GM23338 (cell line): Measurements from ENCODE around the gene SCUBE2. TPM values are rescaled to one million over a fixed set of nuclear protein-coding genes. Genes with fewer than 3 reads are reported as not detected.

Experiments
- ATAC-seq: fragments of 200-7000 bp; cut with Tn5 transposase; 3 replicates; pipeline ENCODE4 v1.9.1; 2020
- DNase-seq: peaks from one replicate; pipeline ENCODE4 v3.0.0-alpha.2; 2015; ENCODE audit warnings: low spot score
- H2AFZ ChIP-seq: fragments of 200-600 bp; sonication (generic); 2 replicates; pipeline ENCODE4 v1.8.0; 2016; ENCODE audit warnings: antibody characterized with exemption, mild to moderate bottlenecking, moderate library complexity
- H3F3A ChIP-seq: fragments of 200-600 bp; sonication (generic); replicated peaks from 2 replicates; pipeline ENCODE4 v1.8.0; 2017; ENCODE audit warnings: antibody characterized with exemption, mixed run types, low read depth
- H3K27ac ChIP-seq: fragments of 200-600 bp; sonication (generic); 2 replicates; pipeline ENCODE4 v1.6.1; 2016; ENCODE audit warnings: low read depth
- H3K27me3 ChIP-seq: fragments of 200-600 bp; sonication (generic); 2 replicates; pipeline ENCODE4 v1.8.0; 2016; ENCODE audit warnings: mild to moderate bottlenecking, mixed run types, moderate library complexity; ENCODE audit not compliant: insufficient read depth
- H3K36me3 ChIP-seq: fragments of 200-600 bp; sonication (generic); 2 replicates; pipeline ENCODE4 v1.8.0; 2016; ENCODE audit warnings: mild to moderate bottlenecking; ENCODE audit not compliant: insufficient read depth
- H3K4me1 ChIP-seq: fragments of 200-600 bp; sonication (generic); 2 replicates; pipeline ENCODE4 v1.8.0; 2016; ENCODE audit warnings: mild to moderate bottlenecking, moderate library complexity; ENCODE audit not compliant: insufficient read depth
- H3K4me2 ChIP-seq: fragments of 200-600 bp; sonication (generic); 2 replicates; pipeline ENCODE4 v1.7.1; 2017; ENCODE audit warnings: mixed run types
- H3K4me3 ChIP-seq: fragments of 200-600 bp; sonication (generic); 2 replicates; pipeline ENCODE4 v1.6.1; 2016; ENCODE audit warnings: mixed run types
- H3K79me2 ChIP-seq: fragments of 200-600 bp; sonication (generic); replicated peaks from 2 replicates; pipeline ENCODE4 v1.8.0; 2017; ENCODE audit warnings: mild to moderate bottlenecking; ENCODE audit not compliant: insufficient read depth
- H3K9me2 ChIP-seq: fragments of 200-600 bp; sonication (generic); 2 replicates; pipeline ENCODE4 v1.8.0; 2017; ENCODE audit not compliant: insufficient read depth
- H4K20me1 ChIP-seq: fragments of 200-600 bp; sonication (generic); replicated peaks from 2 replicates; pipeline ENCODE4 v1.8.0; 2017; ENCODE audit warnings: mild to moderate bottlenecking; ENCODE audit not compliant: insufficient read depth
- H3K27ac Mint-ChIP-seq: 2 replicates; pipeline ENCODE4 v1.8.0; 2020; ENCODE audit warnings: inconsistent platforms, mild to moderate bottlenecking, moderate library complexity, mixed read lengths
- H3K27me3 Mint-ChIP-seq: 3 replicates; pipeline ENCODE4 v1.8.0; 2022; ENCODE audit warnings: low read depth, mild to moderate bottlenecking, moderate library complexity, mixed read lengths, inconsistent platforms; ENCODE audit not compliant: insufficient read depth, poor library complexity
- H3K36me3 Mint-ChIP-seq: 3 replicates; pipeline ENCODE4 v1.8.0; 2021; ENCODE audit warnings: low read depth, mild to moderate bottlenecking, inconsistent platforms, moderate library complexity, mixed read lengths
- H3K4me1 Mint-ChIP-seq: 3 replicates; pipeline ENCODE4 v1.8.0; 2020; ENCODE audit warnings: mild to moderate bottlenecking, inconsistent platforms, mixed read lengths
- H3K4me3 Mint-ChIP-seq: 3 replicates; pipeline ENCODE4 v1.8.0; 2021; ENCODE audit warnings: moderate library complexity, mild to moderate bottlenecking, inconsistent platforms, mixed read lengths
- H3K9me3 Mint-ChIP-seq: 3 replicates; pipeline ENCODE4 v1.8.0; 2020; ENCODE audit warnings: moderate library complexity, mild to moderate bottlenecking, inconsistent platforms, mixed read lengths
- CREB1 ChIP-seq: fragments of 250-450 bp; sonication (Bioruptor Pico); IDR thresholded peaks from 2 replicates; pipeline ENCODE4 v1.5.0; 2020; ENCODE audit warnings: low read depth, mild to moderate bottlenecking, moderate library complexity
- CTCF ChIP-seq, 2 experiments: fragments of 200-600 bp in 1 of 2; sonication (generic) in 1 of 2; conservative IDR thresholded peaks; 2 replicates each; pipeline versions ENCODE4 v1.5.1 to v1.6.1; 2016 to 2017; ENCODE audit warnings: antibody characterized with exemption in 2 of 2, low read depth in 2 of 2, mild to moderate bottlenecking in 2 of 2, moderate library complexity in 1 of 2
- ETS1 ChIP-seq: IDR thresholded peaks from 2 replicates; pipeline ENCODE4 v1.6.1; 2016; ENCODE audit warnings: antibody characterized with exemption
- EZH2phosphoT487 ChIP-seq: fragments of 200-600 bp; sonication (generic); IDR thresholded peaks from one replicate; pipeline ENCODE4 v1.8.1; 2018; ENCODE audit warnings: antibody characterized with exemption; ENCODE audit not compliant: unreplicated experiment
- JUNB ChIP-seq: IDR thresholded peaks from one replicate; pipeline ENCODE4 v1.6.1; 2016; ENCODE audit warnings: antibody characterized with exemption; ENCODE audit not compliant: unreplicated experiment
- REST ChIP-seq: IDR thresholded peaks from one replicate; pipeline ENCODE4 v1.6.1; 2018; ENCODE audit warnings: antibody characterized with exemption; ENCODE audit not compliant: unreplicated experiment
- STAT1 ChIP-seq: IDR thresholded peaks from one replicate; pipeline ENCODE4 v1.6.1; 2016; ENCODE audit warnings: antibody characterized with exemption; ENCODE audit not compliant: unreplicated experiment
- ZNF114 ChIP-seq: fragments of 250-450 bp; sonication (Bioruptor Pico); IDR thresholded peaks from 2 replicates; pipeline ENCODE4 v1.5.0; 2020; ENCODE audit warnings: mild to moderate bottlenecking, moderate library complexity
- ZNF331 ChIP-seq: fragments of 250-450 bp; sonication (Bioruptor Pico); IDR thresholded peaks from 2 replicates; pipeline ENCODE4 v1.5.0; 2020; ENCODE audit warnings: low read depth, mild to moderate bottlenecking, moderate library complexity
- polyA plus RNA-seq: library from polyadenylated mRNA; unstranded; fragments of >200 nt; fragmentation: Nextera tagmentation; extraction: Ambion mirVana; gene quantifications from 2 replicates; pipeline ENCODE4 v1.2.1, GENCODE V29; 2016
- total RNA-seq: library from RNA; depleted of rRNA; stranded (reverse); fragments of >200 nt; shearing (Covaris generic); gene quantifications from 2 replicates; pipeline ENCODE4 v1.2.3, GENCODE V29; 2014

The SCUBE2 gene
- total and polyA plus RNA-seq, 2 experiments from 2014 or later = 0.47 to 0.63 TPM

- TF ChIP-seq CTCF (conservative IDR thresholded peaks at IDR 0.05; ENCODE audit: low read depth in 2 of 2) (no peak), EZH2phosphoT487 (no peak), CREB1 (CRISPR knock-in tag) (no peak), ZNF114 (CRISPR knock-in tag) (no peak), REST (no peak), JUNB (no peak), ZNF331 (CRISPR knock-in tag) (no peak), ETS1 (no peak), STAT1 (no peak)
These were observed 47.5 kb upstream of the SCUBE2 start (continued) for GRCh38 chr11:9138612-9139579.

GRCh38 chr11:9138133-9138453 lies 46.7 kb upstream of the SCUBE2 start:
- 0 out of 2 replicates have a peak, but pooled peaks cover 4% of the 10 kb centered on the region for H3F3A ChIP-seq
- ATAC-seq = peak; percentile 36
- no peaks in the 10 kb centered on the region for H3K79me2 ChIP-seq
- peaks cover 4% of the 10 kb centered on the region for H3K27me3 Mint-ChIP-seq
- no peak overlapping the region for H3K4me3 ChIP-seq
- 0 out of 2 replicates have a peak, but pooled peaks cover 4% of the 10 kb centered on the region for H3K9me2 ChIP-seq
- H3K9me3 Mint-ChIP-seq = no peaks in the 10 kb centered on the region
- H2AFZ ChIP-seq = no peak overlapping the region
- H3K4me1 Mint-ChIP-seq = peaks cover 19% of the 10 kb centered on the region
- no peak overlapping the region for H3K4me3 Mint-ChIP-seq
- peaks cover 17% of the 10 kb centered on the region for H3K36me3 ChIP-seq
- no peak for DNase-seq
- H3K4me2 ChIP-seq = peak overlapping the region; percentile 4; the same call in 1 of the 2 replicates
- H3K27ac Mint-ChIP-seq = peak overlapping the region; percentile 53; the same call in 1 of the 2 replicates
- no peak overlapping the region for H3K27ac ChIP-seq
- H3K36me3 Mint-ChIP-seq = peaks cover 35% of the 10 kb centered on the region
- H4K20me1 ChIP-seq = peaks cover 5% of the 10 kb centered on the region
- peaks cover 9% of the 10 kb centered on the region; the same call in 1 of the 2 replicates for H3K4me1 ChIP-seq
- no peaks in the 10 kb centered on the region for H3K27me3 ChIP-seq
- TF ChIP-seq ETS1 (no peak), CREB1 (CRISPR knock-in tag) (no peak), REST (no peak), JUNB (no peak)
